GM21381 (cell line): ENCODE measurements around the gene TPO.
"Not testable (repeated sequence)": the region's sequence is repeated elsewhere in the genome, so short reads cannot be mapped to it uniquely, and the experiment has no call there.

Experiments
- ATAC-seq: cut with Tn5 transposase; IDR thresholded peaks from one replicate; pipeline ENCODE4 v1.9.1; 2021; ENCODE audit warnings: mild to moderate bottlenecking, moderate library complexity; ENCODE audit not compliant: unreplicated experiment

TPO gene

DNA sequence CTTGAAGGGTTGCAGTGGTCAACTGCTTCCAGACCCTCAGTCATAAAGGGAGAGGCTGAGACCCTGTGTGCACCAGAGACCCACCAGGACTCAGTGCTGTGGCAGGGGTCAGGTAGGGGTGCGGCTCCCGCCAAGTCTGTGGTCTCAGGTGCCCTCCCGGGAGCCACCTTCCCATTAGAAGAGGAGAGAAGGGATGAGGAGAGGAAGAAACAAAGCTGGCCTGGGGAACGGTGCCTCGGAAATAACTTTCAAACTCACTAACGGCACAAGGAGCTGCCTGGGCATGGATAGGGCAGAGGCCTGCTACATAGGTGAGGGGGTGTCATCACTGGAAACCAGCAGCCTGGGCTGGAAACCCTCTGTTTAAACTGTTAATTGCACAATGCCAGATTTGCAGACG lies 84.9 kb downstream of the TPO start:
- no peak for ATAC-seq

DNA sequence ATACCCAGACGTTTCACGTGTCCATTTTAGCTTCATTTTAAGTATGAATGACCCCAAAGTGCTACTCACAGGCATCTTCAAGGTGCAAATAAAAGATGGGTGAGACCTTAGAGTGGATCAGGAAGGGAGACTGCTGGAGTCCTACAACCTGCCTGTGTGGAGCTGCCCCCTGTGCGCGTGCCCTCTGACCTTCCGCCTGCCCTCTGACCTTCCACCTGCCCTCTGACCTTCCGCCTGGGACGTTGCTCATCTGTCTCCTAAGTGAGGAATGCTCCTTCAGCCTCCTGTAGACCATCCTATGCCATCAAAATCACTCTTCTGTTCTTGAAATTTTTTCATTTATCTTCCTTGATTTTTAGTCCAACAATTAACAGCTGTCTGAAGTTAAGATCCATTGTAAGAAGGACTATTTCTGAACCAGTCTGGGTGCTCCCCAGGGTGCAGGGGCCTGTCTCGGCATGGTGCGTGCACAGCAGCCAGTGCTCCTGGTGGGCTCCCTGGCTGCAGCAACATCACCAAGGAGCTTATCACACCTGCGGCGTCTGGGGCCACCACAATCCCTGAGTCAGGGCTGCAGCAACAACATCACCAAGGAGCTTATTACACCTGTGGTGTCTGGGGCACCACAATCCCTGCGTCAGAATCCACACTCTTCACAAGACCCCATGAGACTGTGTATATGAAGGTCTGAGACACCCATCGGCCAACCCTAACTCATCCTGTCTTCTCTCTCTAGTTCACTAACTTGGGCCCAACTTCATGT lies 86.0 kb downstream of the TPO start:
- no peak for ATAC-seq

DNA sequence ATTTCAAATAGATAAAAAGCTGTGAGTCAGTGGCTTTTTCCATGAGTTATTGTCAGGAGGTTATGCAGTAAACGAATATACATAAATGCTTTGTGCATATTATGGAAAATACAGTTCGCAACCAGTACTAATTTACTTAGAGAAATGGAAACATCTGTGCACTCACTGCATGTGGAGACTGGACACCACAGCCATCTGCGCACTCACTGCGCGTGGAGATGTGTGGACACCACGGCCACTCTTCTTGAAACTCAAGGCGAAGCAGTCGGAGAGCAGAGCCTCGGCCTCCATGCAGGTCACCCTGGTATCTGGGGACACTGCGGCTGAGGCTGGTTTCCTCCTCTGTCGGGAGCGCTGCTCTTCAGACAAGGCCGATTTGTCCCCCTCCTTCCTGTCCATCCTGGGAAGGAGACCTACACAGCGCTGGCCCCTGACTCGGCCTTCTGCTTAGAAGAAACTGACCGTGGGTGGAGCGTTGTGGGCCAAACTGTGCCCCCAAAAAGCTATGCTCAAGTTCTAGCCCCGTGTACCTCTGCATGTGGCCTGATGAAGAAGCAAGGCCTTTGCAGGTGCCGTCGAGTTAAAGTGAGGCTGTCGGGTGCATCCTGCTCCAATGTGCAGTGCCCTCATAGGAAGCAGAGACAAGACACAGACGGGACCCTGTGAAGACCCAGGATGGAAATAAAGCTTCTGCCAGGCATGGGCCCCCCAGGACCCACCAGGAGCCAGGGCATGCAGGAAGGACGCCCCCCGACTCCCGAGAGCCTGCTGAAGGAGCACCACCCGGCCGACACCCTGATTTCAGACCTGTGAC lies 88.0 kb downstream of the TPO start:
- ATAC-seq, result no peak

DNA sequence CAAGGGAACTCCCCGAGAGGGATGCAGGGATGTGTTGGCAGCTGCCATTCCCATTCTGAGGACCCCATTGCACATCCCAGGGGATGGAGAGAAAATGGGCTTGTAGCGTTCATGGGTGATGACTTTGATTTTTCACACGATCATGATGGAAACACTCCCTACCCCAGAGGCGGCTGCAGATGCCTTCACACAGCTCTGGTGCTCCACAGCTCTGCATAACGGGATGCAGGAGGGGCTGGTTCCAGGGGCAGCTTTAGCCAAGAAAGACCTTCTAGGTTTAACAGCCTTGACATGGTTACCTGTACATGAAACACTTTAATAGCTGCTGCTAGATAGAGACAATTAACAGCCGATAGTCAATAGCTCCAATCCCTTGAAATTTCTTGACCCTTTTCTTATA lies 88.7 kb downstream of the TPO start:
- ATAC-seq, result no peak

DNA sequence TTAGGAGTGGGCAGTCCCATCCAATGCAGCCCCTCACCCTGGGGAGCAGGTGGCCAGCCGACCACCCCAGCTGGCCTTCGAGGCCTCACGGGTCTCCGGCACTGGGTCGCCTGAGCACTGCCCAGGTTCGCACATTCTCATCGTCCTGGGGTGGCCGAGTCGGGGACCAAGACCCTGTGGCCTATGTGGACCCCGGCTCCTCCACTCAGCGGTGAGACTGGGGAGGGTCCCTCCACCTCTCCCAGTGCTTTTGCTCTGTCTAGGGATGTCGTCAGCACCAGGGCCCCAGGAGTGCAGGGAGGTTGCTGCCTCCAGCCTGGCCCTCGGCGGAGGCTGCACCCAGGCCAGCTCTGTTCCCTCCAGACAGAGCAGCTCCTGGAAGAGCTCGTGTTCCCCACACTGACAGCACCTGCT lies 89.6 kb downstream of the TPO start:
- ATAC-seq, result no peak

DNA sequence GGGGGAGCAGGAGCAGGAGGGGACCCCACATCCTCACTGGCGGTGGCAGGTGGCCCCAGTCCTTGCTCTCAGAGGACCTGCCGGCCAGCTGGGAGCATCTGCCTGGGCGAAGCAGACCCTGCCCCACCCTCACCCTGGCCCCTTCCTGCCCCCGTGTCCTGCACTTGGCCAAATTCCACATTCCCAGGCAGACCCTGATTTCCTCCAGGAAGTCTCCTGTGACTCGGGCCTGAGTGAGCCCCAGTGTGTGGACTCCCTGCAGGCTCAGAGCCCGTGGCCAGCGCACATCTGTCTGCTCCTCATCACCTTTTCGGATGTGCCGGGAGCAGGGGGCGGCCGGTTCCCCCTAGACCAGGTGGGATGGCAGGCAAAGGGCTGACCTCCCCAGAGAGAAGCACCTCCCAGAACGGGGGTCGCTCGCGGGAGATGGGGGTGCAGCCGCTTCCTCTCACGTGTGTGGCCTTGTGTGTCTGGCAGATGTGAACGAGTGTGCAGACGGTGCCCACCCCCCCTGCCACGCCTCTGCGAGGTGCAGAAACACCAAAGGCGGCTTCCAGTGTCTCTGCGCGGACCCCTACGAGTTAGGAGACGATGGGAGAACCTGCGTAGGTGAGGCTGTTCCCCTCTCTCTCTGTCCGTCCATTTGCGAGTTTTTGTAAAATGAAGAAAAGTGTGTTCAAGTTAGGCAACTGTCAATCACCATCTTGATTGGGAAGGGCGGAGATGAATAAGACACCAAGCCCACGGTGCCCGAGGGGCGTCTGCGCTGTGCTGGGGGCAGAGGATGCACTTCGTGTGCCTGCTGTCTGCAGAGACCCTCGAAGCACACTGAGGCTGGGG lies 90.4 kb downstream of the TPO start:
- ATAC-seq, result no peak

DNA sequence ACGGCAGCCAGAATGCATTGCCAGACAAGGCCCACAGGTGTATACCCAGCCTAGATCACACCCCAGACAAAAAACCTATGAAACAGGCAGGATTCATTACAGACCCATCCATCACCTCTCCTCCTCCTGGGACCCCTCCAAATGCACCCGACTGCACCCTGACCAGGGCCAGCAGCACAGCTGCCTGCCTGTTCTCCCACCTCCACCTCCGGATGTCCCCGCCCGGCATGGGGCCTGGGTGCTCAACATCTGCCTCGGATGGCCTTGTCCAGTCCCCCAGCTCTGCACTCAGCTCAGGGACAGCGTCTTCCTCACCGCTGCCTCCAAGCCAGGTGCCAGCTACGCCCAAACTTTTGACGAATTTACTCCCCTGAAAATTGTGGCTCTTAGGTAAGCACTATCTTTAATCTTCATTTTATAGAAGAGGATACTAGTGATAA lies 91.1 kb downstream of the TPO start:
- ATAC-seq, result no peak

DNA sequence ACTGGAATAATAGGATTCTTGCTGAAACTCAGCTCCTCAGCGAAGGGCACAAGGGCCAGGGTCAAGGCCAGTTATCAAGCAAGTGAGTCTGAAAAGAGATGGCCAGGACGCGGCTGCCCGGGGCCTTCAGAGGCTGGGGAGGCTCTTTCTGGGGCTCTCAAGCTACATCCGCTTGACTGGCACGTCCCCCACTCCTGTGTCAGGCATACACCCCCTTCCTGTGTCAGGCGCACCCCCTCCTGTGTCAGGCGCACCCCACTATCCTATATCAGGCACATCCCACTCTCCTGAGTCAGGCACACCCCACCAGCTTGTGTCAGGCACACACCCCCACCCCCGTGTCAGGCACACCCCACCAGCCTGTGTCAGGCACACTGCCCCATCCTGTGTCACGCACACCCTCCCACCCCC lies 91.8 kb downstream of the TPO start:
- no peak for ATAC-seq

DNA sequence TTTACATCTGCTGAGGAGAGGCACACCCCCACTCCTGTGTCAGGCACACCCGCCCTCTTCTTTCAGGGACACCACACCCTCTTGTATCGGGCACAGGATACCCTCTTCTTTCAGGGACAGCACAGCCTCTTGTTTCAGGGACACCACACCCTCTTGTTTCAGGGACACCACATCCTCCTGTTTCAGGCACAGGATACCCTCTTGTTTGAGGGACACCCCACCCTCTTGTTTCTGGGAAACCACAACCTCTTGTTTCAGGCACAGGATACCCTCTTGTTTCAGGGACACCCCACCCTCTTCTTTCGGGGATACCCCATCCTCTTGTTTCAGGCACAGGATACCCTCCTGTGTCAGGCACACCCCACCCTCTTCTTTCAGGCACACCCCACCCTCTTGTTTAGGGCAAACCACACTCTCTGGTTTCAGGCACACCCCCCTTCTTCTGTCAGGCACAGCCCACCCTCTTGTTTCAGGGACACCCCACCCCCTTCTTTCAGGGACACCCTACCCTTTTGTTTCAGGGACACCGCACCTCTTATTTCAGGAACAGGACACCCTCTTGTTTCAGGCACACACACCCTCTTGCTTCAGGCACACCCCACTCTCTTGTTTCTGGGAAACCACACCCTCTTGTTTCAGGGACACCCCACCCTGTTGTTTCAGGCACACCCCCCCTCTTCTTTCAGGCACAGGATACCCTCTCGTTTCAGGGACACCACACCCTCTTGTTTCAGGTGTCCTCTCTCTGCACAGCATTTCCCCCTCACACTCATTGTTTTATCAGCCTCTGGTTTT lies 96.2 kb downstream of the TPO start:
- ATAC-seq, result no peak

DNA sequence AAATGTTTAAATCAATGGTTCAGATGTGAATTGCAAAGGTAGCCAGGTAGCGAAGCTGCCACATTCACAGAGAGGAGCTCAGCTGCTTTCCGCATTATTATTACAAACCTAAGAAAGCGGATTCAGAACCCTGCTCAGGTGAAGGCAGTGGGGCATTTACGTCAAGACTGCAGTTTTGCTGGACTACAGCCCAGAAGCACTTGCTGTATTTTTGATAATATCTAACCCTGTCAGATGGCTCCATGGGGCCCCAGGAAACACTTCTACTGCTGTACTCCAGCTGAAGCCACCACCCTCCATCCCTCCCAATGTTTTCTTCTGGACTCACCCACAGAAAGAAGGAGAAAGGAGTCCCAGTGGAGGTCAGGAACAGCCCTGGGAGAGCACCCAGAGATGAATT lies 96.9 kb downstream of the TPO start:
- no peak for ATAC-seq

DNA sequence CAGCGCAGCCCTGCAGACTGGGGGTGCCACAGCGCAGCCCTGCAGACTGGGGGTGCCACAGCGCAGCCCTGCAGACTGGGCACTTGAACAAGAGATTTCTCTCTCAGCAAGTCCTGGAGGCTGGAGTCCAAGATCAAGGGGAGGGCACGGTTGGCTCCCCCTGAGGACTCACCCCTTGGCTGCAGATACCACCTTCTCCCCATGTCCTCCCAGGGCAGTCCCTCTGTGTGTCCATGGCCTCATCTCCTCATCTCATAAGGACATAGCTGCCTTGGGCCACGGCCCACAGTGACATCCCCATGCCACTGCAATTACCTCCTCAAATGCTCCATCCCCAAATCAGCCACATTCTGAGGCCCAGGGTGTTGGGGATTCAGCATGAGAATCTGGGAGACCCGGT lies 98.2 kb downstream of the TPO start:
- no peak for ATAC-seq

DNA sequence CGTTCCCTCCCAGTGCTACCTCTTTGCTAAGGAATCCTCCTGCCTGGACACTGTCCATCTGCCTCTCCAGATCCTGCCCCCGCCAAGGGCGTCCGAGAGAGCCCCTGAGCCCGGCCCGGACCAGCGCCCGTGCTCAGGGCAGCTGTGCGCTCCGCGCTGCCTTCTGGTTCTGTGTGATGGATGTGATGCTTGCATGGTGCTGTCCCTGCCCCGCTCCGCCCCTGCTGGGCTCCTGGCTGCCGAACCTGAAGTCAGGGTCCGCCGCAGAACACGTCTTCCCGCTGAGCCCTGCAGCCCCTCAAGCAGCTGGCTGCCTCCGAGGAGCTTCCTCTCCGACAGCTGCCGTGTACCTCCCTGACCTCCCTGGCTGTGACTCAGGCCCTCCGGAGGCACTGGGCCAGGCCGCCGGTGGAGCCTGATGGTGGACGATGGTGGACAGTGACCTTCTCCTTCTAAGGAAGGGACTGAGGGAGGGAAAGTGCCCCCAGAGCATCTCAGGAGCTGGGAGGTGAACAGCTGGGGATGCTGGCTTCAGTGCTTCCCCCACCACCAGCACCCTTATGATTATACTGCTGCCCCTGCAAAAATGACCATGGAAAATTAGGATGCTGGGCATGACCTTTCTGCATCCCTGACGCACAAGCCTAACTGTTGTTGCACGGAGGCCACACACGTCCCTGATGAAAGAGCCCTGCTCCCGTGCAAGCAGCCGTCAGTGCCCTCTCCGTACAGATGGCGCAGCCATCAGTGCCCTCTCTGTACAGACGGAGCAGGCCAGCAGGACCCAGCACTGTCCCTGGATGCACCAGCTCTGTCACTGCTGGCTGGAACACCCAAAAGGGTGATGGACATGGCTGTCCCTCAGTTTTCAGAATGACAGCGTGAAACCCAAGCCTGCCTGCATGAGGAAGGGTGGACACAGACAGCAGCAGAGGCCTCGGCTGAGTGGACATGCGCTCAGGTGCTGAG lies 99.3 kb downstream of the TPO start:
- ATAC-seq, result no peak

DNA sequence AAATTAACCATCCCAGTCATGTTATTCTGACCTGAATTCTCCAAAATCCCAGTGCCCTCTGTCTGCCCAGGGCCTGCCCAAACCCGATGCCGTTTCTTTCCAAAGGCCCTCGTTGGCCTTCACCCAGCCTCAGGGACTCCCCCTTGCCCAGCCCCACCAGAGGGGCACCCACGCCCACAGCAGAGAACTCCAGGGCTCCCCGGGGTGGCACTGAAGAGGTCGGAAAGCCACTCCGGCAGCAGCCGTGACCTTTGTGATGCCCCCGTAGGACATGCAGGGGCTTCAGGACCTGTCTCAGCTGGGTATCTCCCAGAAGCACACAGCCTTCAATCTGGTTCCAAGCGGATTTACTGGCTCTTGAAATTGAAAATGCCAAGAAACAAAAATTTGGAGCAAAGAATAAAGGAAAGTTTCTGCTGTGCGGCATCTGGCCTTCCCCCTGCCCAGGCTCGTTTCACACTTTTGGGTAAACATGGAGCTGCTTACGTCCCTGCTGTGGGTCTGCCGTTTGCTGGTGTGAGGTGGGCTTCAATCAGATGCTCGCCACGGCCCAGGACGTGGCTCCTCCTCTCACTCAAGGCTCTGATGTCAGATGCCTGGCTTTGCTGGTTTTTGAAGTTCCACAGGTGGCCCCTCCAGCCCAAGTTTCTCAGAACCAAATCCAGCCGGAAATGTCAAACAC lies 101.3 kb downstream of the TPO start:
- ATAC-seq, result no peak

DNA sequence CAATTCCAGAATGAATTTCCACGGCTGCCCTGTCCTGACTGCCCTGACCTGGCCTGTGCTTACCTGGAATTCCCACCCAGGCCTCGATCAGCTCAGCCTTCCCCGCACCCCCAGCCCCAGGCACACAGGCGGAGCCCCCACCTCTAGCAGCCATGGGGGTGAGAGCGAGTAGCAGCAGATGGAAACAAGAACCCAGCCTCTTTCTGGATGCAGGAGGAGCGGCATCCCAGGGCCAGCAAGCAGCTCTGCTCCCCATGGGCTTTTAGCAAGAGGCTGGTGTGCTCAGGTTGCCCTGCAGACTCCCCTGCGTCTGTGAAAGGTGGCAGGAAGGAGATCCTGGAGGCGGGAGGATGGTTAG lies 101.8 kb downstream of the TPO start:
- ATAC-seq, result no peak

DNA sequence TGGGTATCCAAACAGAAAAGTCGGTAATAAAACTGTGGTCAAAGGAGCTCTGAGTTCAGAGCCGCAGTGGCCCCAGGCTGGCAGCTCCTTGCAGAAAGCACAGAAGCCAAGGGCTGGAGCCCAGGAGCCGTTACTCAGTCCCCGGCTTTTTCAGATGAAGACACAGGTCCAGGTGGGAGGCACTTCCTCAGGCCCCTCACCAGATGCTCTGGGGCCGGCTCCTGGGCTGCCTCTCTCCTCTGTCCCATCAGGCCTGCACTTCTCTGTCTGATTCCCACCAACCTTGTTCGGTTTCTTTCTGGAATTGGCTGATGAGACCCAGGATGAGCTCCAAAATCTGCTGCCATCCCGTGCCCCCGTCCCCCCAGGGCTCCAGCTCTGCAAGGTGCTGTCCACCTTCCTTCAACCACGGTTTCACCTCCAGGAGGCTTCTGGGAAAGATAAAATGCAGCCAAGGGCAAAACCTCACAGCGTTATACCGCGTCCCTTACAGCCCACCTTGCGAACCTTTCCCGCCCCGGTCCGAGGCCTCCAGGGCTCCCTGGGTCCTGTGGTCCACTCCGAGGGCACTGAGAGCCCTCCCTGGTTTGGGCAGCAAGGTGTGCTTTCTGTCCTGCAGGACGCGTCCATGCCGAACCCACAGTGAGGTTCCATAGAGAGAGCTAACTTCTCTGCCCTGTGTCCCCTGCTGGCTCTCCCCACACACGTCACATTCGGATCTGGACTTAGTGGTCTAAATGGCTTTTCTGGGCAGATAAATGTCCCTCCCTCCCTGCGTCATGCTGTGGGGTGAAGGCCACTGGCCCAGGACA lies 102.9 kb downstream of the TPO start:
- ATAC-seq, result no peak

DNA sequence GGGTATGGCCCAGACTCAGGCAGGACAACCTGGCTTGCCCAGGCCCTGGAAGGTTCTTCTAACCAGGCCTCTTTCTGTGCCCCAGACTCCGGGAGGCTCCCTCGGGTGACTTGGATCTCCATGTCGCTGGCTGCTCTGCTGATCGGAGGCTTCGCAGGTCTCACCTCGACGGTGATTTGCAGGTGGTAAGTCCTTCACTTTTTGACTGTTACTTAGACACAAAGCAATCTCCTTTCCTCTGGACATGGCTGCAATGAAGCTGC lies 103.5 kb downstream of the TPO start:
- no peak for ATAC-seq

DNA sequence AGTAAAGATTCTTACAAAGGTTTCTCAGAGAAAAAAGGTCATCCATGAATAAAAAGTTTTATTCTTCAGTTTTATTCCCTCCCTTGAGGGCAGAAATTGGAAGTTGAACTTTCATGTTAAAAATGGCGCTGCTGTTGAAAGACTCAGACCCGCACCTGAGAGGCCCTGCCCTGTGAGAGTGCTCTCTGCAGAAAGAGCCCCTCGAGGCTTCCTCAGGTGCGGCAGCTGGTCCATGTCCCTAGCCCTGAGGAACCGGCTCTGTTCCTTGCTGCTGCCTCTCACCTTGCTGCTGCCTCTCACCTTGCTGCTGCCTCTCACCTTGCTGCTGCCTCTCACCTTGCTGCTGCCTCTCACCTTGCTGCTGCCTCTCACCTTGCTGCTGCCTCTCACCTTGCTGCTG lies 104.0 kb downstream of the TPO start:
- ATAC-seq, result not testable (repeated sequence)

DNA sequence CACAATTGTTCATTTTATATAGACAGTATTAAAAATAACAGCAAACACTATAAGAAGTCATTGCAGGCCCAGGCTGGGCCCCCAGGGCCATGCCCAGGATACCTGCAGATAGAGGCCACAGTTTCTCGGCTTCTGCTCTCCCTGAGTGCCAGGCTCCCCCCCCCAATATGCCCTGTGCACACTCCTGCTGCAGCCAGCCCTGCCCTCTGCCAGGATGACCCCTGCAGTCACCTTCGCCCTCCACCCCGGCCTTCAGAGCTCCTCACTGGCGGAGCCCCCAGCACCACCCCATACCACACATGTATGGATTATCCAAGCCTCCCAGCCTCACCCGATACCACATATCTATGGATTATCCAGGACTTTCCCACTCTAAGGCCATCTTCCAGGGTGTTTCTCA lies 104.5 kb downstream of the TPO start:
- ATAC-seq, result no peak
